NCI-H146 (cell line): ENCODE measurements around the gene NELFCD.
"Not testable (repeated sequence)": the region's sequence is repeated elsewhere in the genome, so short reads cannot be mapped to it uniquely, and the experiment has no call there.

Experiments
- DNase-seq: peaks from one replicate; lab custom pipeline; 2025; lab: John Stamatoyannopoulos, UW

Gene NELFCD

GRCh38 chr20:58980711-58981627 lies at the start of gene NELFCD:
Gene NELFCD, plus strand, starts transcription at chr20:58981256. Its CDS starts 54 bp downstream, at chr20:58981310.
- peak; percentile 96 for DNase-seq

- no peak for DNase-seq
Measured at GRCh38 chr20:58932170-58932569, 48.9 kb upstream of the NELFCD start.

- no peak for DNase-seq
Measured at GRCh38 chr20:58938078-58938477, 43.0 kb upstream of the NELFCD start.

GRCh38 chr20:58938541-58938940 lies 42.5 kb upstream of the NELFCD start:
- DNase-seq = no peak

GRCh38 chr20:58941471-58941870 lies 39.6 kb upstream of the NELFCD start:
- no peak for DNase-seq

- DNase-seq = no peak
Measured at GRCh38 chr20:58942549-58942948, 38.5 kb upstream of the NELFCD start.

GRCh38 chr20:58944610-58945009 lies 36.4 kb upstream of the NELFCD start:
- DNase-seq = no peak

- DNase-seq = peak; percentile 49
Measured at GRCh38 chr20:58945965-58946631, 35.0 kb upstream of the NELFCD start.

- DNase-seq = not testable (repeated sequence)
Measured at GRCh38 chr20:58947797-58948388, 33.2 kb upstream of the NELFCD start.

- DNase-seq = no peak
Measured at GRCh38 chr20:58950603-58951002, 30.5 kb upstream of the NELFCD start.

GRCh38 chr20:58953050-58953449 lies 28.0 kb upstream of the NELFCD start:
- no peak for DNase-seq

- no peak for DNase-seq
Measured at GRCh38 chr20:58956078-58956477, 25.0 kb upstream of the NELFCD start.

- DNase-seq = no peak
Measured at GRCh38 chr20:58959652-58960051, 21.4 kb upstream of the NELFCD start.

- no peak for DNase-seq
Measured at GRCh38 chr20:58963060-58963584, 17.9 kb upstream of the NELFCD start.

GRCh38 chr20:58963922-58964321 lies 17.1 kb upstream of the NELFCD start:
- not testable (repeated sequence) for DNase-seq

GRCh38 chr20:58965270-58966064 lies 15.6 kb upstream of the NELFCD start:
- peak; percentile 51 for DNase-seq

GRCh38 chr20:58967652-58968429 lies 13.2 kb upstream of the NELFCD start:
- DNase-seq = no peak

GRCh38 chr20:58969439-58969838 lies 11.6 kb upstream of the NELFCD start:
- DNase-seq = no peak

- DNase-seq = no peak
Measured at GRCh38 chr20:58970146-58970545, 10.9 kb upstream of the NELFCD start.

GRCh38 chr20:58971429-58971828 lies 9.6 kb upstream of the NELFCD start:
- peak; percentile 53 for DNase-seq

- DNase-seq = no peak
Measured at GRCh38 chr20:58973179-58973578, 7.9 kb upstream of the NELFCD start.
